Measurements from ENCODE around the gene PALM.
"Not testable (repeated sequence)": the region's sequence is repeated elsewhere in the genome, so short reads cannot be mapped to it uniquely, and the experiment has no call there.

PALM gene

GRCh38 chr19:679418-680286, 29.1 kb upstream of the PALM start:
- DNase-seq: no peak

GRCh38 chr19:680287-681028, 28.3 kb upstream of the PALM start:
- peak; percentile 61 for DNase-seq

- DNase-seq: no peak
These were observed 27.4 kb upstream of the PALM start for GRCh38 chr19:681029-682019.

GRCh38 chr19:682678-683320, 25.9 kb upstream of the PALM start:
- no peak for DNase-seq

GRCh38 chr19:685454-685931, 23.2 kb upstream of the PALM start:
- no peak for DNase-seq

- no peak for DNase-seq
These were observed 22.0 kb upstream of the PALM start for GRCh38 chr19:686589-687297.

- no peak for DNase-seq
These were observed 21.1 kb upstream of the PALM start for GRCh38 chr19:687569-688166.

GRCh38 chr19:688214-688613, 20.5 kb upstream of the PALM start:
- DNase-seq: no peak

GRCh38 chr19:688992-689391, 19.7 kb upstream of the PALM start:
- DNase-seq: no peak

- no peak for DNase-seq
These were observed 18.5 kb upstream of the PALM start for GRCh38 chr19:690203-690602.

GRCh38 chr19:694481-695351, 14.0 kb upstream of the PALM start:
- no peak for DNase-seq

GRCh38 chr19:695352-695949, 13.3 kb upstream of the PALM start, which contains the start of gene PRSS57:
Gene PRSS57, minus strand, starts transcription at chr19:695452. Its CDS starts 22 bp downstream, at chr19:695430.
- no peak for DNase-seq

GRCh38 chr19:698529-698928, 10.2 kb upstream of the PALM start:
- not testable (repeated sequence) for DNase-seq

- not testable (repeated sequence) for DNase-seq
These were observed 8.8 kb upstream of the PALM start for GRCh38 chr19:699885-700284.

- not testable (repeated sequence) for DNase-seq
These were observed 5.9 kb upstream of the PALM start for GRCh38 chr19:702847-703246.

GRCh38 chr19:703329-703650, 5.4 kb upstream of the PALM start:
- no peak for DNase-seq

- no peak for DNase-seq
These were observed 4.9 kb upstream of the PALM start for GRCh38 chr19:703651-704446.

GRCh38 chr19:704447-704741, 4.3 kb upstream of the PALM start:
- no peak for DNase-seq

Data from NCI-H510A (cell line).